ENCODE results near the gene NRXN3. TPM values are rescaled to one million over a fixed set of nuclear protein-coding genes. Genes with fewer than 3 reads are reported as not detected.
A peak's percentile ranks its signal among the peaks of the same experiment; 100 is the strongest.

NRXN3 gene
- total RNA-seq, 1 experiment from 2014 or later = 0.11 TPM

- no peak for DNase-seq (ENCODE audit: low read depth)
Measured at GRCh38 chr14:78576437-78577166, 406.4 kb downstream of the NRXN3 start.

DNA sequence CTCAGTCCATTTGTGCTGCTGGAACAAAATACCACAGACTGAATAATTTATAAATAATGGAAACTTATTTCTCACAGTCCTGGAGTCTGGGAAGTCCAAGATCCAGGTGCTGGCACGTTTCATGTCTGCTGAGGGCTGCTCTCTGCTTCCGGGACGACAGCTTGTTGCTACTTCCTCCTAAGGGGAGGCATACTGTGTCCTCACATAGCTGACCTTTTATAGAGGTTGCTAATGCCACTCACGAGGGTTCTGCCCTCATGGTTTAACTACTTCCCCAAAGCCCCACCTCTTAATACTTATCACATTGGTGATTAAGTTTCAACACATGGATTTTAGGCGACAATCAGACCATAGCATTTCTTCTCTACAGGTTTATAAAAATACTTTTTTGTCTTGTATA lies 411.1 kb downstream of the NRXN3 start:
- DNase-seq (ENCODE audit: low read depth) = no peak

DNA sequence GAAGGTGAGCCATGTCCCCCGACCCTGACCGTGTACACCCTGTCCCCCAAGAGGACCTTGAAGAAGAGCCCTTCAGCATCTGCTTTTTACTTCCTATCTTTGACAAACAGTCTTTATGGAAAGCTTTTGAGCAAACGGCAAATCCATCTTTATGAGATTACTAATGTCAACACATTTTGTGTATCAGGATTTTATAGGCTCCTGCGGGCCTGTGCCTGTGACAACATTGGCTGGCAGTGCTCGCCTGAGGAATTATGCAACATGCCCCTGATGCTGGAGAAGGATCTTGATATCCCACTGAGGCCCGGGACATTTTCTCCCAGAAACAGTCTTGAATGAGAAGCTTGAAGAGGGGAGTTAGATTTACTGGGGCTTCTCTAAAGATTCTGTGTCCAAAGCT lies 416.5 kb downstream of the NRXN3 start:
- DNase-seq (ENCODE audit: low read depth) = no peak

DNA sequence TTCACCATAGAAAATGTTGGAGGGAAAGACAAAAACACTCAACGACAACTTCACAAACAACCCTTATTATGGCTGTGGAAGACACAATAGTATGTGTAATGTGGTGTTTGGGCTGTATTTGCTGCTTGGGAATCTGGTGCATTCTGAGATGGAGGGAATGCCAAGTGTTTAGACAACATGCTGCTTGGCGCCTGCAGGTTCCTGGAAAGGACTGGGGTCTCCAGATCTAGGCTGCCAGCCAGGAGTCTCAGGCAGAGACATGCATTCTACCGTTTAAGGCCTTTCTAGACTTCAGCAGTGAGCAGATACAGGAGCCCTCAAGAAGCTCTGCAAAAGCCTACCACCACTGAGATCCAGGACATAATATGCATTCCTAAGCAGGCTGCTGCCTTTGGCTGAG lies 418.7 kb downstream of the NRXN3 start:
- no peak for DNase-seq (ENCODE audit: low read depth)

DNA sequence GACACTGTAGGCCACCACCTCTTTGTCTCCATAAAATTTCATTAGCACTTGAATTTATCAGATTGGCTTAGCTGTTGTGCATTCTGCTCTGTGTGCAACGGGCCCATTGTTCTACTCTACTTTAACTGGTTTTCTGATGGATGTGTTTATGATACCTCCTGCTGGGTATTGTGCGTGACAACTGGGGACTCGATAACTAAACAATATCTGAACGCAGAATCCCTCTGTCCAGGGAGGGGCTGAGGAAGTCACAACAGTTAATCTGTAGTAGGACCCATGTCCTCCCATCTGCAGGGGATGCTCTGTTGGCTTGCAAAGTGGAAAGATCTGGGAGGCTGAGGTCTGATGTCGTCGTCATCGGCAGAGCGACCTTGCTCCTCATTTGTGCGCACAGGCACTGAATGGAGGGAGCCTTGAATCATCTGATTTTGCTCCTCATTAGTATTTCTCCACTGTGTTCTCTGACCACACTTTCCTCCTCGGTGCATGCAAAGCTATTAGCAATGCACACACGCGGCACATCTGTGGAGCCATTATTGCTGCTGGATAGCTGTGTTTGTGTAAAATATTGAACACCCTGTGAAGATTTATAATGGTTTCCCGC lies 422.5 kb downstream of the NRXN3 start:
- DNase-seq (ENCODE audit: low read depth) = no peak

- no peak for DNase-seq (ENCODE audit: low read depth)
Measured at GRCh38 chr14:78593949-78594348, 423.8 kb downstream of the NRXN3 start.

- no peak for DNase-seq (ENCODE audit: low read depth)
Measured at GRCh38 chr14:78595797-78596196, 425.6 kb downstream of the NRXN3 start.

DNA sequence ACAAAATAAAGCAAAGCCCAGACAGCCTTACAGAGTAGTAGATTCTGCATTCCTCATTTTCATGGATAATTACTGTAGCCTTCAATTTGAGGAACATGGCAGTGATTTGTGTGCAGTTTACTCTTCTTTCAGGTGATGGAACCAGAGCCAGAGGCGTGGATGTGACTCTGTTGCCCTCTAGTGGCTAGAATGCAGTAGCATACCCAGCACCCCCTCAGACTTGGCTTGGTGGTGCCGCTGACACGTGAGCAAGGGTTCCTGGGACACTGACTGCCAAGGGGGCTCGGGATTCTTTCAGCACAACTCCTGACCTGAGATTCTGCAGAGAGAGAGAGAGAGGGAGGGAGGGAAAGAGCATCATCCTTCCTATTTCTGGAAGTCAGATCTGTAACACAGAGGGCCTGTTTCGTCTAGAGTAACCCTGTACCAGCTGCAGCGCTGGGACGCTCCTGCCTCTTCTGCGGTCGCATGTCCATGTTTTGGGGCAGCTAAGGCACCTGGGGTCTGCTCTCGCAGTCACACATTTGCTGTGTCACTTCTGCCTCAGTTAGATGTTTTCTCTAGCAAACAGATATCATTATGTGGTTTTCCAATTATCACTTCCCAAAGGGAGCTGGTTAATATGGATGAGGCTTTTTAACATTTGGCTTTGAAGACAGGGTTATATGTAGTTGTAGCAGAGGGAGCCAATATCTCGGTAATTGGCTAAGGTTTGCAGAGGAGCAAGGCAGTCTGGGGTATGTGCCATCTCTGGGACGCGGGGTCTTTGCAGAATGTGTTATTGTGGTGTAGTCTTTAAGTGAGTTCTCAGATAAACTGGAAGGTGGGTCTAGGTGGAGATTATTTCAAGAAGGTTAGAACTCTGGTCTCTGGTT lies 428.1 kb downstream of the NRXN3 start:
- DNase-seq (ENCODE audit: low read depth) = peak; percentile 46

DNA sequence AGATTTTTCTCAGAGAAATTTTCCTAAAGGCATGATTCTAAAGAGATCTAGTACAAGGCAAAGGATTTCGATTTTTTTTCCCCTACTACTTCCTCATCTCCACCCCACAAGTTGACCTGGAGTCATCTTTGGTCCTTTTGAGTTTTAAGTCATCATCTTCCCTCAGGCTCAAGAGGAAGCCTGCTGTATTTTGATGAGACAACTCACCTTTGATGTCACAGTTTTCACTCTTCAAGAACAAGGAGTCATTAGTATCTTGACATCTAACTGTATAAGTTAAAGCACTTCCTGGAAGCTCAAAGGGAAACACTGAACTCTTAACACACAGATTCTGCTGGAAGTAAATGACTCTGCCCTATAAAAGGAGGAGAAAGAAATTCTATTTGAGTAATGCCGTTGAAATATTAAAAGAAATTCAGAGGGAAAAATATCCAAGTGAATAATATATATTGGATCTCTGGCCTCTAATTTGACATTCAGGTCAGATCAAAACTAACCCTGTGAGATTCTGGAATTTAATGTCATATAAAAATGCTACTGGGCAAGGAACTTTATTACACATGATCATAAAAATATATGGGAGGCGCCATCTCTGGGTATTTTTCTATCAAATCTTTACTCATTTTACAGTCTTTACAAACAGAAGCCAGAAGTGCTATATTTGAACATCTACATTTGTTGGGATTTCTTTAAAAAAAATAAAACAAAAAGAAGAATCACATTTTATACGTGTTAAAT lies 435.0 kb downstream of the NRXN3 start:
- no peak for DNase-seq (ENCODE audit: low read depth)

DNA sequence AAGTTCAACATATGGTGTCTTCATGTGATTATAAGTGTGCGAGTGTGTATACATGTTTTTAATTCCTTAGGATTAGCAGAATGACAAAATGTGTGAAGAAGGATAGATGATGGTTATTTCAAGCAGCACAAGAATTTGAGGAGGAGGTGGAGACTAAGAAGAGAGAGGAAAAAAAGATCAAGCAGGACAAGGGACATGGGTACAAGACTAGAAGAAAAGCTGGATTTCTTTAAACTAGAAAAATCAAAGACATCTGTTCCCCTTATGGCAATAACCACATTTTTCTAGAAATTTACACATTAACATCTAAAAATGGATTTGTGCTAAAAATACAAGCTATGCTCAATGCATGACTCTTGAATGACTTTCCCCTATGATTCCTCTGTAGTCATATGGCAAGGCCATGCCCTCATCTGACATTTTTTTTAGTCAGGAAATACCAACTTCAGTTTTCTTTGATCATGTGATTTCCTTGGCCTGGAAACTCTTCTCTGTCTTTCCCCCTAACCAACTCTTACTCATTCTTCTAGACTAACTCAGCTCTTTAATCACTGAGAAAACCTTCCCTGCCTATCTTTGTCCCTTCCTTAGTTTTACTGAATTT lies 435.8 kb downstream of the NRXN3 start:
- DNase-seq (ENCODE audit: low read depth) = peak; percentile 14

DNA sequence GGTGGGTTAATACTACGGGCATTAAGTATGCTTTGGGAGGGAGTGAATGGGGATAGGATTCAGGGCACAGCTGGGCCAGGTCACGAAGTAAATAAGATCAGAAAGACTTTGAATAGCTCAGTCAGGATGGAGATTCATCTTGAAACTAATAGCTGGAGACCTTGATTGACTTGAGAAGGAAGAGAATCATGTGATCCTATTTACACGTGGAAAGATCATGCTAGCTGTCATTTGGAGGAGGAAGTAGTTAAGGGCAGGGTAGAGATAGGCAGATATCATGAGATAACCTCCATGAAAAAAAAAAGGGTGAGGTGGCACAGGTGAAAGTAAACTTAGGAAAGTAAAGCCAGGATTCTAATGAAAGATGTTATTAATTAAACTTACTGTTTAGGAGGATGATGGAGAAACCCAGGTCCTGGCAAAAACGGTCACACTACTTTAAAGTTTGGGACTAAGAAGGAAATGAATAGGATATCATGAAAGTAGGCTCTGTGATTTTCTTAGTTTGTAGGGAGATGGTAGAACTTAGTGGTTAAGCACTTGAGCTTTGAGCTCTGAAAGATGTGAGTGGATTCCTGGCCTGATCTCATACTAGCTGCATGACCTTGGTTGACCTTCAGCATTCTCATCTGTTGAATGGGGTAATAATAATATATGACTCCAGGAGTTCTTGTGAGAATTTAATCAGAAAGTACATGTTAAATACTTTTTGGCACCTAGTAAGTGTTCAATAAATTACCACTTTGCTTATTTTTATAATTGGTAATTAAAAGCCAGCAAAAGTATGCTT lies 439.0 kb downstream of the NRXN3 start:
- DNase-seq (ENCODE audit: low read depth) = no peak

DNA sequence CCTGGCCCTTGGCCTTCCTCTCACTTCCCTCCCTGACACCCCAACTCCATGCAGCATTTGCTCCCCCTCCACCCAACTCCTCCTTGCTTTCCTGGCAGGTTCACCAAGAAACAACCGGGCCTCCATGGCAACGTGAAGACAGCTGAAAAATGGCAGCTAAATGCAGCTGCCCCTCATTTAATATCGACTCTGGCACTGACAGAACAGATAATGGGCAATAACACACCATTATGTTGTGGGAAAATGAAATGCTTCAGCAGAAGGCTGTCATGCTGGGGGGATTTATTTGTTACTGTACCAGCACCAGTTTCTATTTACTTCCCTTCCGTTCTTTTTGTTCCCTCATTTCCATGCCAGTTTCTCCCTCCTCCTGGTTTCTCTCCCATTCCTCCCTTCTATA lies 440.8 kb downstream of the NRXN3 start:
- DNase-seq (ENCODE audit: low read depth) = no peak

- DNase-seq (ENCODE audit: low read depth) = no peak
Measured at GRCh38 chr14:78611796-78612571, 441.8 kb downstream of the NRXN3 start.

DNA sequence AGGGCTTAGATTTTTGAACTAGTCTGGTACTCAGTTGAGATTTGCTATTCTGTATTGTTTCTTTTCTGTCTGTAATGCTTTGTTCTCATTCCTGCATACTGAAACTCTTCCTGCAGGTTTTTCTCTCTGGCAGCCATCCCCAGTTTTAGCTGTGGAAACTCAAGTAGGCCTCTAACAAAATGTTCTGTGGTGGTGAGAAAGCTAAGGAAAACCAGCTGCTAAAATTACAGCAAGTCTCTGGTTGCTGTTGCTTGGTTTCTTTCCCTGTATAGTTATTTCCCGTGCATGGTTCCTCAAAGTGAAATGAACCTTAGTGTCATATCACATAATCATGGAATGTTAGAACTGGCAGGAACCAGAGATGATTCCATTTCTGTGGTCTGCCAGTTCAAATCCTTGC lies 442.5 kb downstream of the NRXN3 start:
- no peak for DNase-seq (ENCODE audit: low read depth)

GRCh38 chr14:78614593-78614992 lies 444.4 kb downstream of the NRXN3 start:
- DNase-seq (ENCODE audit: low read depth) = no peak

GRCh38 chr14:78617735-78618134 lies 447.6 kb downstream of the NRXN3 start:
- no peak for DNase-seq (ENCODE audit: low read depth)

GRCh38 chr14:78618368-78618767 lies 448.2 kb downstream of the NRXN3 start:
- no peak for DNase-seq (ENCODE audit: low read depth)

DNA sequence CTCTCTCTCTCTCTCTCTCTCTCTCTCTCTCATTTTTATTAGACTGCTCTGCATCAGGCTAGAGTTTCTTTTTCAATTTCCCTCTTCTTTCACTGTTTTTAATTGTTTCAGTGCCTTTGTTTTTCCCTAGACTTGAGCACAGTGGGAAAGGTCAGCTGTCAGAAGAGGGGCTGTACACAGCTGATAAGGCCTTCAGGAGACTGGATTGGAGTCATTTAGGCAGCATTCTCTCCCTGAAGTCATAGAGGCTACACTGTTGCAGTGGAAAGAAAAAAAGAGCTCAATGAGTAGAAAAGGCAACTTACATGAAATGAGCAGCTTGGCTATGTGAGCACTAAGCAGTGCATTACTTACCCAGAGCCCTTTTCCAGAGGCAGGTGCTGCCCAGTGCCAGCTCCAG lies 456.9 kb downstream of the NRXN3 start:
- no peak for DNase-seq (ENCODE audit: low read depth)

- DNase-seq (ENCODE audit: low read depth) = no peak
Measured at GRCh38 chr14:78631551-78631950, 461.4 kb downstream of the NRXN3 start.

DNA sequence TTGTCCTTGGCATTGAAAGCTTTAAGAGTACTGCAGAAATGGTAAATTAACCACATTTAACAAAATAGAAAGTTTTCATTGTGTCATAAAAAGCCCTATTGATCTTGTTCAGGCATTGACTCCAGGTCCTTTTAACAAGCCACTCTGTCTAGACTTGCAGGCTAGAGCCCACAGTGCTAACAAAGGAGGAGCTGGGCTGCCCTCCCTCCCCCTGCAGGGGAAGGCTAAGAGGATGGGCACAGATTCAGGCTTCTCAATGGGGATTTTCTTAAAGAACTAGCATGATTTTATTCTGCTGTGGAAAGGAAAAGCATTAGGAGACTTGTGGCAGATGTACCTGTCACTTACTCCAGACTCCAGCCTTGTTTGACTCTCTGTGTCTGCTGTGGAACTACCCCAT lies 463.6 kb downstream of the NRXN3 start:
- DNase-seq (ENCODE audit: low read depth) = no peak
